ENCODE measurements around the gene B3GNT3. TPM values are rescaled to one million over a fixed set of nuclear protein-coding genes. Genes with fewer than 3 reads are reported as not detected.

Gene B3GNT3
- total RNA-seq, 2 donors from 2014 or later: 2.3 TPM; not detected in 1

DNA sequence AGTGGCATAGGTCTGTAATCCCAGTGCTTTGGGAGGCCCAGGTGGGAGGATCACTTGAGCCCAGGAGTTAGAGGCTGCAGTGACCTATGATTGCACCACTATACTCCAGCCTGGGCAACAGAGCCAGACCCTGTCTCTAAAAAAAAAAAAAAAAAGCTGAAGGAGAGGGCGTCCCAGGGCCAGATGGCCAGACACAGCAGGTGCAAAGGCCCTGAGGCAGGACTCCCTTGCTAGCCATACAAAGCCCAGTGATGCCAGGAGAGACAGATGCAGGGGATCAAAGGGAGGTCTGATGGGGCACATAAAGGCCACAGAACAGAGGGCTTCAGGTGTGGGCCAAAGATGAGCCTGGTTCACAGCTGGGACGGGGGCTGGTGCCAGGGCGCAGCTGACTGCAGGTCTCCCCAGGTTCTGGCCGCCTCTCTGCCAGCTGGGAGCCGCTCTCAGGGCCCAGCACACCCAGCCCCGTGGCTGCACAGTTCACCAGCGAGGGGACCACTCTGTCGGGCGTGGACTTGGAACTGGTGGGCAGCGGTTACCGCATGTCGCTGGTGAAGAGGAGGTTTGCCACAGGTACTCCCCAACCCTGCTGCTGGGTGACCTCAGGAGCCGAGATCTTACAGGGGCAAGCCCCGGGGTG is 7.5 kb upstream of the B3GNT3 start:
- Histone ChIP-seq H3K9me3 (no peaks in the 10 kb centered on the region), H3K36me3 (no peaks in the 10 kb centered on the region), H3K27ac (no peak overlapping the region), H3K27me3 (replicated peaks; ENCODE audit: insufficient read depth) (no peaks in the 10 kb centered on the region), H3K4me1 (ENCODE audit: control insufficient read depth in 1 of 2, low read depth in 2 of 2) (no peaks in the 10 kb centered on the region), H3K4me3 (no peak overlapping the region)
- DNase-seq (ENCODE audit: low spot score) (no peak), ATAC-seq (ENCODE audit: insufficient number of reproducible peaks, low FRiP score, low read depth) (no peak)
- TF ChIP-seq CTCF (IDR thresholded peaks at IDR 0.05): no peak

- Histone ChIP-seq H3K9me3 (no peaks in the 10 kb centered on the region), H3K27ac (no peak overlapping the region), H3K36me3 (no peaks in the 10 kb centered on the region), H3K27me3 (replicated peaks; ENCODE audit: insufficient read depth) (no peaks in the 10 kb centered on the region), H3K4me3 (no peak overlapping the region), H3K4me1 (ENCODE audit: control insufficient read depth in 1 of 2, low read depth in 2 of 2) (no peaks in the 10 kb centered on the region)
- no peak for ATAC-seq (ENCODE audit: insufficient number of reproducible peaks, low FRiP score, low read depth)
- DNase-seq (ENCODE audit: low spot score): no peak
- no peak for TF ChIP-seq CTCF (IDR thresholded peaks at IDR 0.05)
Measured at GRCh38 chr19:17788632-17789031, 6.3 kb upstream of the B3GNT3 start.

GRCh38 chr19:17790059-17790780 is 4.7 kb upstream of the B3GNT3 start:
- DNase-seq (ENCODE audit: low spot score) (no peak), ATAC-seq (ENCODE audit: insufficient number of reproducible peaks, low FRiP score, low read depth) (no peak)
- no peak for TF ChIP-seq CTCF (IDR thresholded peaks at IDR 0.05)
- H3K27ac ChIP-seq: no peak overlapping the region
- peaks cover 0 to 3% of the 10 kb centered on the region in 2 donors for H3K4me1 ChIP-seq (ENCODE audit: control insufficient read depth in 1 of 2, low read depth in 2 of 2)
- H3K9me3 ChIP-seq: no peaks in the 10 kb centered on the region
- H3K4me3 ChIP-seq: no peak overlapping the region
- peaks cover 5% of the 10 kb centered on the region for H3K27me3 ChIP-seq (replicated peaks; ENCODE audit: insufficient read depth)
- no peaks in the 10 kb centered on the region for H3K36me3 ChIP-seq

GRCh38 chr19:17794412-17794730 is 567 bp upstream of the B3GNT3 start:
- Histone ChIP-seq H3K27ac (no peak overlapping the region), H3K27me3 (replicated peaks; ENCODE audit: insufficient read depth) (peaks cover 5% of the 10 kb centered on the region), H3K4me3 (peak overlapping the region; percentile 56), H3K36me3 (no peaks in the 10 kb centered on the region), H3K9me3 (no peaks in the 10 kb centered on the region), H3K4me1 (ENCODE audit: control insufficient read depth in 1 of 2, low read depth in 2 of 2) (peaks cover 0 to 3% of the 10 kb centered on the region in 2 donors)
- DNase-seq (ENCODE audit: low spot score): no peak
- ATAC-seq (ENCODE audit: insufficient number of reproducible peaks, low FRiP score, low read depth): no peak
- no peak for TF ChIP-seq CTCF (IDR thresholded peaks at IDR 0.05)

DNA sequence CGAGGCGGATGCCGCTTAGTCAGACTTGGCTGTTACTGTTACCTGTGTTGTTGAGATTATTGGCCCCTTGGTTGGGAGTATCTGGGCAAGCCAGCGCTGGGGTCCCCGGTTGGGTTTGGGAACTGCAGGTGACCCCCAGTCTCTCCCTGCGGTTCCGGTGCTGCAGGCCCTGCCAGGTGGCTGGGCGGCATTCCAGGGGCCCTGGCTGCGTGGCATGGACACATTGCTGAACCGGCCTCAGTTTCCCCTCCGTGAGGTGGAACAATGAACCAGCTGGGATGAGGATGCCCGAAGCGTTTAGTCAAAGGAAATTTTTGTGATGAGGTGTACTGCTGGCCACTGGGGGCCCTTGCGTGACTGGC is 538 bp downstream of the B3GNT3 start:
- DNase-seq (ENCODE audit: low spot score) (no peak), ATAC-seq (ENCODE audit: insufficient number of reproducible peaks, low FRiP score, low read depth) (no peak)
- TF ChIP-seq CTCF (IDR thresholded peaks at IDR 0.05): no peak
- Histone ChIP-seq H3K9me3 (no peaks in the 10 kb centered on the region), H3K27me3 (replicated peaks; ENCODE audit: insufficient read depth) (peaks cover 5% of the 10 kb centered on the region), H3K4me1 (ENCODE audit: control insufficient read depth in 1 of 2, low read depth in 2 of 2) (peaks cover 0 to 3% of the 10 kb centered on the region in 2 donors), H3K4me3 (no peak overlapping the region), H3K27ac (no peak overlapping the region), H3K36me3 (no peaks in the 10 kb centered on the region)

Data from thoracic aorta (tissue), 2 donors.